ENCODE measurements around the gene VAV2.

DNA sequence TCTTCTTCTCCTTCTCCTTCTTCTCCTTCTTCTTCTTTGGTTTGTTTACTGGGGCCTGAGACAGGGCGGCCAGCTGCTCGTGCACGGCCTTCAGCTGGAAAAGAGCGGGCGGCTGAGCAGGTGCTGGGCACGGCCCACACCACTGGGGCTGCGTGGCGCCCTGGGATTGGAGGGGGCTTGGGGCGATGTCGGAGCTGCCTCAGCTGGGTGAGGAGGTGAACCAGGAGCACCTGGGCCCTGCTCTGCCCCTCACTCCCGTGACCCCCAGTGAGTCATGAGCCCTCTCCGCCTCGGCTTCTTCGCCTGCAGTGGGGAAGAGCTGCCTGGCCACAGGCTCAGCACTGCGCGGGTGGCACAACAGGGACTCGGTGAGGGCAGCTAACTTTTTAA lies 48.0 kb upstream of the VAV2 start:
- TF ChIP-seq EP300 (IDR thresholded peaks at IDR 0.05; ENCODE audit: borderline replicate concordance): no peak
- TF ChIP-seq CREB1 (IDR thresholded peaks at IDR 0.05; ENCODE audit: low read depth): no peak
